22Rv1 (cell line): Measurements from ENCODE around the gene FAM177A1.

ENCODE experiments used
- CTCF ChIP-seq: fragments of 450-650 bp; IDR thresholded peaks from 2 replicates; pipeline ENCODE4 v1.5.1; 2017; ENCODE audit warnings: mild to moderate bottlenecking
- ZFX ChIP-seq: fragments of 450-650 bp; IDR thresholded peaks from 2 replicates; pipeline ENCODE4 v1.6.1; 2017; ENCODE audit warnings: antibody characterized with exemption, borderline replicate concordance

GRCh38 chr14:35016568-35016967 lies 29.5 kb upstream of the FAM177A1 start:
- TF ChIP-seq CTCF: no peak
- no peak for TF ChIP-seq ZFX
